Measurements from ENCODE around the gene COMT. TPM values are rescaled to one million over a fixed set of nuclear protein-coding genes. Genes with fewer than 3 reads are reported as not detected.
A peak's percentile ranks its signal among the peaks of the same experiment; 100 is the strongest.
"Not testable (repeated sequence)": the region's sequence is repeated elsewhere in the genome, so short reads cannot be mapped to it uniquely, and the experiment has no call there.

Gene COMT
- total and polyA plus RNA-seq, 3 experiments from 2014 or later, result 89.3 to 93.7 (median 92.7) TPM

- peaks cover 6 to 19% (median 13%) of the 10 kb centered on the region in 5 donors for H3K9me3 Mint-ChIP-seq
- H3K27me3 Mint-ChIP-seq; CTCF ChIA-PET; H3K9me3 ChIP-seq (ENCODE audit: low read length); POLR2A ChIA-PET; H3K27ac Mint-ChIP-seq; H3K36me3 ChIP-seq (ENCODE audit: insufficient read depth, low read length); H3K27ac ChIP-seq (ENCODE audit: low read depth, low read length); H3K4me3 ChIP-seq (ENCODE audit: low read length); H3K4me1 Mint-ChIP-seq; H3K4me1 ChIP-seq (ENCODE audit: insufficient read depth, low read length); H3K4me3 Mint-ChIP-seq; H3K27me3 ChIP-seq (ENCODE audit: insufficient read depth, low read length, poor library complexity, severe bottlenecking); DNase-seq: not testable (repeated sequence)
- H3K36me3 Mint-ChIP-seq, result peaks cover 13 to 32% (median 28%) of the 10 kb centered on the region in 3 donors
These were observed 6.4 kb upstream of the COMT start for GRCh38 chr22:19935123-19935718.

- POLR2A ChIA-PET, result no interaction called here
- Histone ChIP-seq H3K36me3 (ENCODE audit: insufficient read depth, low read length) (no peaks in the 10 kb centered on the region), H3K4me3 (ENCODE audit: low read length) (no peak overlapping the region), H3K9me3 (ENCODE audit: low read length) (no peaks in the 10 kb centered on the region), H3K4me1 (ENCODE audit: insufficient read depth, low read length) (peaks cover 12% of the 10 kb centered on the region), H3K27me3 (ENCODE audit: insufficient read depth, low read length, poor library complexity, severe bottlenecking) (no peaks in the 10 kb centered on the region), H3K27ac (ENCODE audit: low read depth, low read length) (no peak overlapping the region)
- no peak for DNase-seq
- Mint-ChIP-seq H3K27ac (peak overlapping the region in 1 of 8 donors; percentile 75), H3K9me3 (peaks cover 6 to 19% (median 13%) of the 10 kb centered on the region in 5 donors), H3K4me1 (peaks cover 17 to 21% (median 17%) of the 10 kb centered on the region in 3 donors), H3K27me3 (no peaks in the 10 kb centered on the region), H3K36me3 (peaks cover 13 to 28% (median 28%) of the 10 kb centered on the region in 3 donors), H3K4me3 (no peak overlapping the region)
- CTCF ChIA-PET, result no interaction called here
These were observed 5.1 kb upstream of the COMT start for GRCh38 chr22:19936513-19936912.

GRCh38 chr22:19937616-19938473 is 3.7 kb upstream of the COMT start:
- peaks cover 21% of the 10 kb centered on the region for H3K4me1 ChIP-seq (ENCODE audit: insufficient read depth, low read length)
- CTCF ChIA-PET, result no interaction called here

GRCh38 chr22:19940536-19941364 is 822 bp upstream of the COMT start:
- Mint-ChIP-seq H3K27ac (peak overlapping the region; percentile 81 to 97 (median 92)), H3K4me3 (peak overlapping the region; percentile 85 to 96 (median 94)), H3K4me1 (peaks cover 37 to 48% (median 38%) of the 10 kb centered on the region in 3 donors), H3K27me3 (no peaks in the 10 kb centered on the region), H3K36me3 (peaks cover 10 to 28% (median 23%) of the 10 kb centered on the region in 3 donors), H3K9me3 (peaks cover 6 to 14% (median 7%) of the 10 kb centered on the region in 5 donors)
- Histone ChIP-seq H3K27ac (ENCODE audit: low read depth, low read length) (peak overlapping the region; percentile 99), H3K36me3 (ENCODE audit: insufficient read depth, low read length) (no peaks in the 10 kb centered on the region), H3K4me1 (ENCODE audit: insufficient read depth, low read length) (peaks cover 31% of the 10 kb centered on the region), H3K9me3 (ENCODE audit: low read length) (no peaks in the 10 kb centered on the region), H3K27me3 (ENCODE audit: insufficient read depth, low read length, poor library complexity, severe bottlenecking) (no peaks in the 10 kb centered on the region), H3K4me3 (ENCODE audit: low read length) (peak overlapping the region; percentile 97)
- no peak for DNase-seq
- ChIA-PET POLR2A (no interaction called here), CTCF (interaction anchor here (0.6 to 1.4 kb wide), 2 partner anchors 14 to 211 kb away, joined by 3 to 4 read pairs; no protein-coding TSS in a partner anchor)

More at GRCh38 chr22:19937616-19938473, 3.7 kb upstream of the COMT start:
- peak overlapping the region in 1 of 7 donors; percentile 95 for H3K4me3 Mint-ChIP-seq
- no peaks in the 10 kb centered on the region for H3K27me3 Mint-ChIP-seq
- POLR2A ChIA-PET, result no interaction called here
- peaks cover 13 to 34% (median 28%) of the 10 kb centered on the region in 3 donors for H3K36me3 Mint-ChIP-seq
- Histone ChIP-seq H3K4me3 (ENCODE audit: low read length) (no peak overlapping the region), H3K27ac (ENCODE audit: low read depth, low read length) (no peak overlapping the region), H3K36me3 (ENCODE audit: insufficient read depth, low read length) (no peaks in the 10 kb centered on the region), H3K9me3 (ENCODE audit: low read length) (no peaks in the 10 kb centered on the region), H3K27me3 (ENCODE audit: insufficient read depth, low read length, poor library complexity, severe bottlenecking) (no peaks in the 10 kb centered on the region)
- no peak for DNase-seq
- peaks cover 6 to 19% (median 13%) of the 10 kb centered on the region in 5 donors for H3K9me3 Mint-ChIP-seq
- H3K4me1 Mint-ChIP-seq, result peaks cover 25 to 31% (median 27%) of the 10 kb centered on the region in 3 donors
- H3K27ac Mint-ChIP-seq, result peak overlapping the region in 3 of 8 donors; percentile 26 to 62 (median 43)

GRCh38 chr22:19942157-19943081 is 847 bp downstream of the COMT start:
- H3K4me1 Mint-ChIP-seq, result peaks cover 44 to 60% (median 52%) of the 10 kb centered on the region in 3 donors
- H3K36me3 Mint-ChIP-seq, result peaks cover 5 to 12% (median 7%) of the 10 kb centered on the region in 3 donors
- Histone ChIP-seq H3K4me3 (ENCODE audit: low read length) (peak overlapping the region; percentile 97), H3K27ac (ENCODE audit: low read depth, low read length) (peak overlapping the region; percentile 99), H3K27me3 (ENCODE audit: insufficient read depth, low read length, poor library complexity, severe bottlenecking) (no peaks in the 10 kb centered on the region), H3K9me3 (ENCODE audit: low read length) (no peaks in the 10 kb centered on the region), H3K4me1 (ENCODE audit: insufficient read depth, low read length) (peaks cover 34% of the 10 kb centered on the region), H3K36me3 (ENCODE audit: insufficient read depth, low read length) (no peaks in the 10 kb centered on the region)
- no peaks in the 10 kb centered on the region for H3K27me3 Mint-ChIP-seq
- peak overlapping the region; percentile 79 to 98 (median 95) for H3K27ac Mint-ChIP-seq
- CTCF ChIA-PET, result interaction anchor here (0.9 to 1.9 kb wide), 2 partner anchors 11 to 212 kb away, joined by 4 read pairs; no protein-coding TSS in a partner anchor
- POLR2A ChIA-PET, result interaction anchor here (0.7 to 1.5 kb wide), 4 partner anchors 14 to 149 kb away, joined by 3 to 5 read pairs (median 4); no protein-coding TSS in a partner anchor
- DNase-seq, result no peak
- H3K9me3 Mint-ChIP-seq, result no peaks in the 10 kb centered on the region
- H3K4me3 Mint-ChIP-seq, result peak overlapping the region; percentile 85 to 96 (median 94)

GRCh38 chr22:19943082-19944026 is 1.8 kb downstream of the COMT start:
- CTCF ChIA-PET, result interaction anchor here (0.9 to 1.9 kb wide), 3 partner anchors 11 to 213 kb away, joined by 3 to 4 read pairs (median 4); no protein-coding TSS in a partner anchor

More at GRCh38 chr22:19943082-19944026, 1.8 kb downstream of the COMT start:
- Histone ChIP-seq H3K4me1 (ENCODE audit: insufficient read depth, low read length) (peaks cover 37% of the 10 kb centered on the region), H3K9me3 (ENCODE audit: low read length) (no peaks in the 10 kb centered on the region), H3K27ac (ENCODE audit: low read depth, low read length) (peak overlapping the region; percentile 99), H3K4me3 (ENCODE audit: low read length) (peak overlapping the region; percentile 97), H3K27me3 (ENCODE audit: insufficient read depth, low read length, poor library complexity, severe bottlenecking) (no peaks in the 10 kb centered on the region), H3K36me3 (ENCODE audit: insufficient read depth, low read length) (no peaks in the 10 kb centered on the region)
- no peaks in the 10 kb centered on the region for H3K9me3 Mint-ChIP-seq
- H3K4me1 Mint-ChIP-seq, result peaks cover 46 to 65% (median 52%) of the 10 kb centered on the region in 3 donors
- peak overlapping the region; percentile 79 to 98 (median 95) for H3K27ac Mint-ChIP-seq
- H3K27me3 Mint-ChIP-seq, result no peaks in the 10 kb centered on the region
- no peak for DNase-seq
- POLR2A ChIA-PET, result interaction anchor here (1.5 kb wide), 1 partner anchor 51 kb away, joined by 5 read pairs; no protein-coding TSS in a partner anchor
- peak overlapping the region; percentile 85 to 96 (median 94) for H3K4me3 Mint-ChIP-seq
- peaks cover 0 to 10% (median 0%) of the 10 kb centered on the region in 3 donors for H3K36me3 Mint-ChIP-seq

Data from CD8-positive, alpha-beta memory T cell (primary cell).